ENCODE data around the gene BZW1.
"Not testable (repeated sequence)": the region's sequence is repeated elsewhere in the genome, so short reads cannot be mapped to it uniquely, and the experiment has no call there.

Gene BZW1

GRCh38 chr2:200791905-200792304 is 19.8 kb upstream of the BZW1 start:
- DNase-seq (ENCODE audit: low spot score), result no peak

GRCh38 chr2:200794143-200794542 is 17.6 kb upstream of the BZW1 start:
- no peak for DNase-seq (ENCODE audit: low spot score)

GRCh38 chr2:200795028-200795440 is 16.7 kb upstream of the BZW1 start:
- no peak for DNase-seq (ENCODE audit: low spot score)

- no peak for DNase-seq (ENCODE audit: low spot score)
Observed at GRCh38 chr2:200796561-200796960, 15.1 kb upstream of the BZW1 start.

GRCh38 chr2:200797242-200797770 is 14.4 kb upstream of the BZW1 start:
- no peak for DNase-seq (ENCODE audit: low spot score)

- DNase-seq (ENCODE audit: low spot score), result no peak
Observed at GRCh38 chr2:200798514-200798913, 13.2 kb upstream of the BZW1 start.

- DNase-seq (ENCODE audit: low spot score), result no peak
Observed at GRCh38 chr2:200800458-200800857, 11.3 kb upstream of the BZW1 start.

- DNase-seq (ENCODE audit: low spot score), result not testable (repeated sequence)
Observed at GRCh38 chr2:200801431-200801830, 10.3 kb upstream of the BZW1 start.

- no peak for DNase-seq (ENCODE audit: low spot score)
Observed at GRCh38 chr2:200809506-200810251, 2.0 kb upstream of the BZW1 start.

- DNase-seq (ENCODE audit: low spot score), result no peak
Observed at GRCh38 chr2:200810252-200810997, 1.3 kb upstream of the BZW1 start.

GRCh38 chr2:200810998-200811332 is 745 bp upstream of the BZW1 start:
- DNase-seq (ENCODE audit: low spot score), result no peak

GRCh38 chr2:200812122-200813022 is 662 bp downstream of the BZW1 start:
- DNase-seq (ENCODE audit: low spot score), result peak; percentile 45

GRCh38 chr2:200814276-200814815 is 2.6 kb downstream of the BZW1 start:
- DNase-seq (ENCODE audit: low spot score), result no peak

- DNase-seq (ENCODE audit: low spot score), result no peak
Observed at GRCh38 chr2:200814917-200815316, 3.2 kb downstream of the BZW1 start.

- DNase-seq (ENCODE audit: low spot score), result not testable (repeated sequence)
Observed at GRCh38 chr2:200818732-200819131, 7.0 kb downstream of the BZW1 start.

- DNase-seq (ENCODE audit: low spot score), result no peak
Observed at GRCh38 chr2:200820573-200821234, 9.0 kb downstream of the BZW1 start.

- no peak for DNase-seq (ENCODE audit: low spot score)
Observed at GRCh38 chr2:200821686-200822245, 10.1 kb downstream of the BZW1 start.

GRCh38 chr2:200828104-200828503 is 16.4 kb downstream of the BZW1 start:
- no peak for DNase-seq (ENCODE audit: low spot score)

GRCh38 chr2:200828572-200829257 is 17.0 kb downstream of the BZW1 start:
- DNase-seq (ENCODE audit: low spot score), result no peak

GRCh38 chr2:200829258-200829655 is 17.5 kb downstream of the BZW1 start:
- DNase-seq (ENCODE audit: low spot score), result no peak

GRCh38 chr2:200834701-200835100 is 23.0 kb downstream of the BZW1 start:
- DNase-seq (ENCODE audit: low spot score), result no peak
